K562 (cell line): ENCODE results near the gene GGNBP2. TPM values are rescaled to one million over a fixed set of nuclear protein-coding genes. Genes with fewer than 3 reads are reported as not detected.
A peak's percentile ranks its signal among the peaks of the same experiment; 100 is the strongest.

Experiments used
- ATAC-seq: fragments of 200-7000 bp; cut with Tn5 transposase; 3 replicates; pipeline ENCODE4 v1.9.1; 2020; ENCODE audit warnings: moderate library complexity
- BruUV-seq: library from RNA; stranded (reverse); fragments of 400-500 nt; replicated peaks from 2 replicates; lab custom pipeline; 2021; lab: Mats Ljungman, UMichigan
- CTCF ChIA-PET: fragments of 300-600 bp; formaldehyde crosslinking; extraction: SDS; loops from one replicate; lab custom pipeline; 2021; ENCODE audit warnings: low intra/inter-chr PET ratio; lab: Yijun Ruan, JAX
- POLR2A ChIA-PET: fragments of 300-600, 350-650 bp; sonication (Branson Sonifier 250); formaldehyde crosslinking; extraction: SDS; loops from one replicate; lab custom pipeline; 2021; ENCODE audit warnings: antibody characterized with exemption, inconsistent platforms; lab: Yijun Ruan, JAX
- DNase-seq, 4 experiments: peaks; one replicate each; pipeline versions ENCODE4 v3.0.0 to v3.0.0-alpha.2; 2011 to 2018; ENCODE audit warnings: low spot score in 3 of 4, mixed read lengths in 3 of 4; ENCODE audit errors: extremely low read depth in 1 of 4
- FAIRE-seq: peaks from 2 replicates; lab custom pipeline; 2011; peaks lifted over from hg19 to GRCh38; lab: Jason Lieb, UNC
- H2AFZ ChIP-seq: 2 replicates; pipeline ENCODE4 v1.6.0; 2011; ENCODE audit warnings: low read depth, low read length, control low read depth, inconsistent platforms
- H3K27ac ChIP-seq: fragments of 200-600 bp; 3 replicates; pipeline ENCODE4 v1.8.0; 2011; ENCODE audit warnings: low read depth, mild to moderate bottlenecking, control low read depth, inconsistent platforms, low read length, moderate library complexity, mixed read lengths; ENCODE audit errors: extremely low read depth
- H3K27me3 ChIP-seq, 2 experiments: fragments of 300-600 bp in 1 of 2; 2 replicates in 1 of 2; 3 replicates in 1 of 2; pipeline versions ENCODE4 v1.6.0 to v1.8.0; 2011; ENCODE audit warnings: inconsistent platforms in 2 of 2, low read length in 2 of 2, mild to moderate bottlenecking in 1 of 2, mixed read lengths in 1 of 2, moderate library complexity in 1 of 2; ENCODE audit not compliant: control insufficient read depth in 2 of 2, insufficient read depth in 2 of 2
- H3K36me3 ChIP-seq: fragments of 300-600 bp; 3 replicates; pipeline ENCODE4 v1.8.0; 2011; ENCODE audit warnings: mild to moderate bottlenecking, low read length, inconsistent platforms; ENCODE audit not compliant: control insufficient read depth, insufficient read depth
- H3K4me1 ChIP-seq, 2 experiments: fragments of 200-600 bp in 1 of 2; replicated peaks in 1 of 2; 2 replicates in 1 of 2; 3 replicates in 1 of 2; pipeline versions ENCODE4 v1.5.1 to v1.8.0; 2011; ENCODE audit warnings: inconsistent platforms in 2 of 2, low read length in 2 of 2, mild to moderate bottlenecking in 1 of 2, mixed read lengths in 1 of 2, moderate library complexity in 1 of 2; ENCODE audit not compliant: control insufficient read depth in 2 of 2, insufficient read depth in 2 of 2
- H3K4me2 ChIP-seq: 2 replicates; pipeline ENCODE4 v1.6.1; 2011; ENCODE audit warnings: low read length, control low read depth, inconsistent platforms, mixed read lengths; ENCODE audit not compliant: insufficient read depth
- H3K4me3 ChIP-seq: fragments of 200-600 bp; sonication (generic), shearing (Covaris generic); 2 replicates; pipeline ENCODE4 v1.5.1; 2016; ENCODE audit warnings: control low read depth, inconsistent platforms
- H3K79me2 ChIP-seq: fragments of 200-600 bp; 3 replicates; pipeline ENCODE4 v1.8.0; 2011; ENCODE audit warnings: low read length, inconsistent platforms; ENCODE audit not compliant: control insufficient read depth, insufficient read depth
- H3K9ac ChIP-seq, 2 experiments: 2 replicates each; pipeline versions ENCODE4 v1.6.0 to v1.6.1; 2011; ENCODE audit warnings: low read depth in 2 of 2, low read length in 2 of 2, control low read depth in 1 of 2, inconsistent platforms in 1 of 2, mild to moderate bottlenecking in 1 of 2, mixed read lengths in 1 of 2; ENCODE audit not compliant: insufficient read depth in 1 of 2
- H3K9me1 ChIP-seq: one replicate; pipeline ENCODE4 v1.6.0; 2011; ENCODE audit warnings: inconsistent platforms, mild to moderate bottlenecking, low read length, moderate library complexity; ENCODE audit not compliant: control insufficient read depth, insufficient read depth
- H3K9me3 ChIP-seq: replicated peaks from 2 replicates; pipeline ENCODE4 v1.5.1; 2011; ENCODE audit warnings: low read depth, low read length, inconsistent platforms; ENCODE audit not compliant: control insufficient read depth, insufficient read depth
- H4K20me1 ChIP-seq: replicated peaks from 2 replicates; pipeline ENCODE4 v1.6.1; 2011; ENCODE audit warnings: low read length, inconsistent platforms, mixed read lengths; ENCODE audit not compliant: control insufficient read depth, insufficient read depth
- AFF1 ChIP-seq, 2 experiments: fragments of 450-650 bp; IDR thresholded peaks; 2 replicates each; pipeline ENCODE4 v1.6.1; 2018; ENCODE audit warnings: mild to moderate bottlenecking in 2 of 2, low read depth in 1 of 2; ENCODE audit not compliant: partially characterized antibody in 2 of 2
- CREB3L1 ChIP-seq: fragments of 450-650 bp; IDR thresholded peaks from 2 replicates; pipeline ENCODE4 v1.6.1; 2014; ENCODE audit warnings: low read depth, mild to moderate bottlenecking, moderate library complexity, borderline replicate concordance
- GATA2 ChIP-seq: sonication (generic); formaldehyde crosslinking; IDR thresholded peaks from 2 replicates; pipeline ENCODE4 v1.4.0; 2020; ENCODE audit warnings: mild to moderate bottlenecking, missing genetic modification reagents
- GTF2E2 ChIP-seq: fragments of 200-800 bp; sonication (Bioruptor generic); IDR thresholded peaks from 2 replicates; pipeline ENCODE4 v1.6.1; 2016; ENCODE audit warnings: missing genetic modification characterization, missing compliant biosample characterization
- HNRNPLL ChIP-seq: fragments of 200-400 bp; formaldehyde crosslinking; IDR thresholded peaks from 2 replicates; pipeline ENCODE4 v1.6.1; 2017; ENCODE audit warnings: low read length, low read depth, mild to moderate bottlenecking; ENCODE audit not compliant: poor library complexity, severe bottlenecking
- NCOA4 ChIP-seq: fragments of 450-650 bp; IDR thresholded peaks from 2 replicates; pipeline ENCODE4 v1.6.1; 2018; ENCODE audit warnings: mild to moderate bottlenecking; ENCODE audit not compliant: partially characterized antibody
- OTX1 ChIP-seq: fragments of 450-650 bp; formaldehyde crosslinking; IDR thresholded peaks from 2 replicates; pipeline ENCODE4 v1.4.0; 2022; ENCODE audit warnings: mild to moderate bottlenecking
- SAFB ChIP-seq: fragments of 200-400 bp; formaldehyde crosslinking; IDR thresholded peaks from 2 replicates; pipeline ENCODE4 v1.6.1; 2017; ENCODE audit warnings: low read depth, low read length, borderline replicate concordance
- ZNF124 ChIP-seq: sonication (generic); formaldehyde crosslinking; IDR thresholded peaks from 2 replicates; pipeline ENCODE4 v1.8.1; 2022; ENCODE audit warnings: missing genetic modification reagents
- ZNF583 ChIP-seq: fragments of 250-450 bp; sonication (Bioruptor Pico); IDR thresholded peaks from 2 replicates; pipeline ENCODE4 v1.4.0; 2020
- ZNF584 ChIP-seq: fragments of 200-800 bp; sonication (Bioruptor generic); IDR thresholded peaks from 2 replicates; pipeline ENCODE4 v1.6.1; 2016; ENCODE audit warnings: low read depth, mild to moderate bottlenecking, missing genetic modification characterization, missing compliant biosample characterization
- WGBS: fragments of 100-300 bp; shearing (Covaris generic); methylation state at CpG from one replicate; pipeline ENCODE4 v1.1.6; 2016; ENCODE audit warnings: low coverage, mixed read lengths; ENCODE audit not compliant: insufficient coverage; ENCODE audit errors: missing lambda C conversion rate; 5-methylcytosine and 5-hydroxymethylcytosine counted together
- in situ Hi-C: fragments of 300-500 bp; cut with MboI; formaldehyde crosslinking; loops from 4 replicates; pipeline ENCODE4 v1.15.0; 2018; ENCODE audit warnings: inconsistent platforms, mixed read lengths
- intact Hi-C: fragments of 100-400 bp; cut with micrococcal nuclease; formaldehyde crosslinking; loops from 2 replicates; pipeline ENCODE4 v1.14.2; 2022
- polyA plus RNA-seq, 8 experiments: library from polyadenylated mRNA; depleted of rRNA in 4 of 8; stranded (reverse) in 5 of 8; unstranded in 3 of 8; fragments of >200 nt; fragmentation: Nextera tagmentation in 2 of 8; fragmentation: Illumina TruSeq in 1 of 8; extraction: Ambion mirVana in 2 of 8; extraction: Trizol in 1 of 8; gene quantifications; 2 replicates each; pipeline versions ENCODE4 v1.2.1 to v1.2.3, GENCODE V29; 2011 to 2014; ENCODE audit warnings: inconsistent platforms in 1 of 8, missing spikeins in 1 of 8
- total RNA-seq, 7 experiments: library from RNA; depleted of rRNA in 6 of 7; stranded (reverse); fragments of >200 nt in 6 of 7; fragmentation: Illumina TruSeq in 2 of 7; extraction: Trizol in 2 of 7; gene quantifications; 2 replicates each; pipeline versions ENCODE4 v1.2.1 to v1.2.3, GENCODE V29; 2011 to 2021; ENCODE audit warnings: low replicate concordance in 1 of 7

Gene GGNBP2
- total and polyA plus RNA-seq, 9 of the 15 experiments (the other 6 are each of a cell fraction or from before 2014, with no cell fraction given), result 35.7 to 96.6 (median 64.1) TPM

GRCh38 chr17:36613155-36613554 lies 68.4 kb downstream of the GGNBP2 start:
- H3K36me3 ChIP-seq, result peaks cover 6% of the 10 kb centered on the region; the same call in 1 of the 3 replicates
- H3K9me1 ChIP-seq, result no peaks in the 10 kb centered on the region
- ATAC-seq (no peak), DNase-seq (no peak), FAIRE-seq (no peak)
- H3K4me2 ChIP-seq, result no peak overlapping the region
- no peaks in the 10 kb centered on the region for H3K9me3 ChIP-seq
- ChIA-PET POLR2A (no interaction called here), CTCF (no interaction called here)
- 62% methylated on average over 3 of the region's 4 CpGs for WGBS
- TF ChIP-seq AFF1 (IDR thresholded peaks at IDR 0.05; ENCODE audit: low read depth in 1 of 2, partially characterized antibody in 2 of 2), result no peak
- no peak for TF ChIP-seq ZNF584 (CRISPR knock-in tag)
- no peak for TF ChIP-seq ZNF583
- TF ChIP-seq GATA2 (CRISPR knock-in tag), result no peak
- no peak for TF ChIP-seq SAFB
- TF ChIP-seq NCOA4, result no peak
- TF ChIP-seq GTF2E2 (tag), result no peak
- TF ChIP-seq OTX1 (CRISPR knock-in tag), result no peak
- TF ChIP-seq HNRNPLL, result no peak
- no peak for TF ChIP-seq CREB3L1
- TF ChIP-seq ZNF124 (CRISPR knock-in tag), result no peak
- no peak overlapping the region for H3K4me3 ChIP-seq
- intact Hi-C loops, result no loop called here
- H3K79me2 ChIP-seq, result peaks cover 2% of the 10 kb centered on the region; the same call in 1 of the 3 replicates
- peaks cover 0 to 15% of the 10 kb centered on the region in 2 experiments; a peak in 2 of 5 replicates for H3K27me3 ChIP-seq
- H3K27ac ChIP-seq, result no peak overlapping the region
- H2AFZ ChIP-seq, result no peak overlapping the region
- no peaks in the 10 kb centered on the region; the same call in 1 of the 2 replicates for H4K20me1 ChIP-seq
- H3K9ac ChIP-seq, result peak overlapping the region in 1 of 2 experiments; percentile 37; a peak in 1 of 4 replicates
- in situ Hi-C loops, result loop anchor here (10.0 kb wide), 1 partner anchor 632 kb away; no protein-coding TSS in a partner anchor
- BruUV-seq, result no TSS peak
- H3K4me1 ChIP-seq, result peaks cover 25% of the 10 kb centered on the region in 2 experiments; a peak in 4 of 5 replicates
